ENCODE results near the gene ADAM8.

ADAM8 gene

GRCh38 chr10:133276435-133277201 is at the start of gene ADAM8:
ADAM8 (minus strand) TSS chr10:133276868; CDS start chr10:133276817, 51 bp downstream.
- no peak for TF ChIP-seq GATA2 (IDR thresholded peaks at IDR 0.05; ENCODE audit: low read depth, low read length)

GRCh38 chr10:133326223-133326551 is 49.5 kb upstream of the ADAM8 start:
- no peak for TF ChIP-seq GATA2 (IDR thresholded peaks at IDR 0.05; ENCODE audit: low read depth, low read length)
- no peak for TF ChIP-seq GATA3 (IDR thresholded peaks at IDR 0.05; ENCODE audit: low read depth, low read length)

- no peak for TF ChIP-seq GATA3 (IDR thresholded peaks at IDR 0.05; ENCODE audit: low read depth, low read length)
- TF ChIP-seq GATA2 (IDR thresholded peaks at IDR 0.05; ENCODE audit: low read depth, low read length) = no peak
These were observed 49.0 kb upstream of the ADAM8 start for GRCh38 chr10:133325440-133326222.

GRCh38 chr10:133324857-133325260 is 48.2 kb upstream of the ADAM8 start:
- TF ChIP-seq GATA3 (IDR thresholded peaks at IDR 0.05; ENCODE audit: low read depth, low read length) (no peak), GATA2 (IDR thresholded peaks at IDR 0.05; ENCODE audit: low read depth, low read length) (no peak)

GRCh38 chr10:133324198-133324792 is 47.6 kb upstream of the ADAM8 start:
- TF ChIP-seq GATA2 (IDR thresholded peaks at IDR 0.05; ENCODE audit: low read depth, low read length) (no peak), GATA3 (IDR thresholded peaks at IDR 0.05; ENCODE audit: low read depth, low read length) (no peak)

GRCh38 chr10:133318494-133319127 is 41.9 kb upstream of the ADAM8 start:
- TF ChIP-seq GATA3 (IDR thresholded peaks at IDR 0.05; ENCODE audit: low read depth, low read length) (no peak), GATA2 (IDR thresholded peaks at IDR 0.05; ENCODE audit: low read depth, low read length) (no peak)

- TF ChIP-seq GATA3 (IDR thresholded peaks at IDR 0.05; ENCODE audit: low read depth, low read length) = no peak
- no peak for TF ChIP-seq GATA2 (IDR thresholded peaks at IDR 0.05; ENCODE audit: low read depth, low read length)
These were observed 40.1 kb upstream of the ADAM8 start for GRCh38 chr10:133316732-133317131.

- TF ChIP-seq GATA2 (IDR thresholded peaks at IDR 0.05; ENCODE audit: low read depth, low read length) = no peak
- no peak for TF ChIP-seq GATA3 (IDR thresholded peaks at IDR 0.05; ENCODE audit: low read depth, low read length)
These were observed 39.6 kb upstream of the ADAM8 start for GRCh38 chr10:133316266-133316665.

GRCh38 chr10:133315847-133316246 is 39.2 kb upstream of the ADAM8 start:
- TF ChIP-seq GATA3 (IDR thresholded peaks at IDR 0.05; ENCODE audit: low read depth, low read length) = no peak

GRCh38 chr10:133314911-133315310 is 38.2 kb upstream of the ADAM8 start:
- TF ChIP-seq GATA2 (IDR thresholded peaks at IDR 0.05; ENCODE audit: low read depth, low read length) (no peak), GATA3 (IDR thresholded peaks at IDR 0.05; ENCODE audit: low read depth, low read length) (no peak)

GRCh38 chr10:133313192-133313591 is 36.5 kb upstream of the ADAM8 start:
- TF ChIP-seq GATA3 (IDR thresholded peaks at IDR 0.05; ENCODE audit: low read depth, low read length) = no peak
- no peak for TF ChIP-seq GATA2 (IDR thresholded peaks at IDR 0.05; ENCODE audit: low read depth, low read length)

GRCh38 chr10:133312769-133313145 is 36.1 kb upstream of the ADAM8 start:
- TF ChIP-seq GATA3 (IDR thresholded peaks at IDR 0.05; ENCODE audit: low read depth, low read length) = no peak
- TF ChIP-seq GATA2 (IDR thresholded peaks at IDR 0.05; ENCODE audit: low read depth, low read length) = no peak

GRCh38 chr10:133312016-133312768 is 35.5 kb upstream of the ADAM8 start:
- TF ChIP-seq GATA2 (IDR thresholded peaks at IDR 0.05; ENCODE audit: low read depth, low read length) (no peak), GATA3 (IDR thresholded peaks at IDR 0.05; ENCODE audit: low read depth, low read length) (no peak)

GRCh38 chr10:133311570-133311969 is 34.9 kb upstream of the ADAM8 start:
- no peak for TF ChIP-seq GATA2 (IDR thresholded peaks at IDR 0.05; ENCODE audit: low read depth, low read length)
- TF ChIP-seq GATA3 (IDR thresholded peaks at IDR 0.05; ENCODE audit: low read depth, low read length) = no peak
